Smooth muscle cell (in vitro differentiated cells): ENCODE measurements around the gene PLD3. TPM values are rescaled to one million over a fixed set of nuclear protein-coding genes. Genes with fewer than 3 reads are reported as not detected.

ENCODE experiments used
- DNase-seq: peaks from one replicate; lab custom pipeline; 2025; ENCODE audit not compliant: unreplicated experiment; lab: John Stamatoyannopoulos, UW
- H2AFZ ChIP-seq: fragments of 200-600 bp; sonication (generic); 2 replicates; pipeline ENCODE4 v1.6.0; 2016; ENCODE audit warnings: antibody characterized with exemption, low read depth, mild to moderate bottlenecking
- H3F3A ChIP-seq: fragments of 200-600 bp; sonication (generic); 2 replicates; pipeline ENCODE4 v1.6.0; 2017; ENCODE audit warnings: antibody characterized with exemption, low read depth
- H3K27ac ChIP-seq: fragments of 200-600 bp; sonication (generic); 2 replicates; pipeline ENCODE4 v1.5.1; 2016; ENCODE audit warnings: low read depth, mild to moderate bottlenecking
- H3K27me3 ChIP-seq: fragments of 200-600 bp; sonication (generic); 2 replicates; pipeline ENCODE4 v1.6.1; 2016; ENCODE audit warnings: low read depth, mild to moderate bottlenecking
- H3K36me3 ChIP-seq: fragments of 200-600 bp; sonication (generic); 2 replicates; pipeline ENCODE4 v1.5.1; 2016; ENCODE audit warnings: low read depth
- H3K4me1 ChIP-seq: fragments of 200-600 bp; sonication (generic); 2 replicates; pipeline ENCODE4 v1.5.1; 2016; ENCODE audit warnings: low read depth
- H3K4me2 ChIP-seq: fragments of 200-600 bp; sonication (generic); 2 replicates; pipeline ENCODE4 v1.6.0; 2016; ENCODE audit warnings: mild to moderate bottlenecking
- H3K4me3 ChIP-seq: fragments of 200-600 bp; sonication (generic); 2 replicates; pipeline ENCODE4 v1.5.1; 2016; ENCODE audit warnings: mild to moderate bottlenecking
- H3K79me2 ChIP-seq: fragments of 200-600 bp; sonication (generic); 2 replicates; pipeline ENCODE4 v1.6.0; 2016; ENCODE audit warnings: low read depth, mild to moderate bottlenecking
- H3K9ac ChIP-seq: fragments of 200-600 bp; sonication (generic); 2 replicates; pipeline ENCODE4 v1.6.0; 2016; ENCODE audit warnings: low read depth
- H3K9me3 ChIP-seq: fragments of 200-600 bp; sonication (generic); replicated peaks from 2 replicates; pipeline ENCODE4 v1.5.1; 2016; ENCODE audit warnings: low read depth
- H4K20me1 ChIP-seq: fragments of 200-600 bp; sonication (generic); 2 replicates; pipeline ENCODE4 v1.6.0; 2016; ENCODE audit warnings: low read depth
- CTCF ChIP-seq: fragments of 200-600 bp; sonication (generic); IDR thresholded peaks from 2 replicates; pipeline ENCODE4 v1.5.1; 2017; ENCODE audit warnings: borderline replicate concordance, mild to moderate bottlenecking, antibody characterized with exemption; ENCODE audit not compliant: insufficient read depth, poor library complexity, severe bottlenecking
- WGBS: methylation state at CpG from one replicate; pipeline ENCODE4 v1.1.7; 2016; ENCODE audit warnings: low lambda C conversion rate; 5-methylcytosine and 5-hydroxymethylcytosine counted together
- polyA plus RNA-seq: library from polyadenylated mRNA; unstranded; fragments of >200 nt; fragmentation: Nextera tagmentation; extraction: Ambion mirVana; gene quantifications from 2 replicates; pipeline ENCODE4 v1.2.1, GENCODE V29; 2016
- total RNA-seq: library from RNA; depleted of rRNA; stranded (reverse); fragments of >200 nt; gene quantifications from 2 replicates; pipeline ENCODE4 v1.2.3, GENCODE V29; 2014

PLD3 gene
- total and polyA plus RNA-seq, 2 experiments from 2014 or later, result 716 to 1,023 TPM

DNA sequence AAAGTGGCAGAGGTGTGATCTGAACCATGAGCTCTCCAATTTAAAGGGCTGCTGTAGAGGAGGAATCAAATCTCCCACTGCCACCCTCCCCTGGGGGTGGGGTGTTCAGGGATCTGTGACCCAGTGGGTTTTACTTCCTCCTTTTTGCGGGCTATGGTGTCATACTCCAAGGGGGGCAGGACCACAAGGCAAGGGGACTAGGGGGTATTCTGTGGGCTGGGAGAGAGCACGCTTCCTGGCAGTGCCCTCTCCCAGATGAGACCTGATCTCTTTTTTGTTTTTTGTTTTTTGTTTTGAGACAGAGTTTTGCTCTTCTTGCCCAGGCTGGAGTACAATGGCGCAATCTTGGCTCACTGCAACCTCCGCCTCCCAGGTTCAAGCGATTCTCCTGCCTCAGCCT is 10.3 kb downstream of the PLD3 start:
- H4K20me1 ChIP-seq, result peaks cover 31% of the 10 kb centered on the region
- H3K27ac ChIP-seq, result no peak overlapping the region
- H3K9me3 ChIP-seq, result no peaks in the 10 kb centered on the region
- no peaks in the 10 kb centered on the region for H3K27me3 ChIP-seq
- WGBS, result 100% methylated on average over 5 of the region's 5 CpGs
- DNase-seq, result no peak
- no peak overlapping the region for H3K9ac ChIP-seq
- TF ChIP-seq CTCF, result no peak
- no peaks in the 10 kb centered on the region for H3K4me1 ChIP-seq
- H2AFZ ChIP-seq, result no peak overlapping the region
- H3F3A ChIP-seq, result no peaks in the 10 kb centered on the region
- H3K36me3 ChIP-seq, result no peaks in the 10 kb centered on the region
- H3K4me2 ChIP-seq, result no peak overlapping the region
- peaks cover 12% of the 10 kb centered on the region for H3K79me2 ChIP-seq
- H3K4me3 ChIP-seq, result no peak overlapping the region

- peaks cover 9% of the 10 kb centered on the region for H3K79me2 ChIP-seq
- no peak for DNase-seq
- no peaks in the 10 kb centered on the region for H3K4me1 ChIP-seq
- H3K4me3 ChIP-seq, result no peak overlapping the region
- no peaks in the 10 kb centered on the region for H3K9me3 ChIP-seq
- H2AFZ ChIP-seq, result no peak overlapping the region
- H3K36me3 ChIP-seq, result no peaks in the 10 kb centered on the region
- no peak overlapping the region for H3K4me2 ChIP-seq
- H3K27ac ChIP-seq, result no peak overlapping the region
- H3K27me3 ChIP-seq, result no peaks in the 10 kb centered on the region
- H4K20me1 ChIP-seq, result peaks cover 31% of the 10 kb centered on the region
- no peak overlapping the region for H3K9ac ChIP-seq
- 89% methylated on average over 13 of the region's 13 CpGs for WGBS
- no peaks in the 10 kb centered on the region for H3F3A ChIP-seq
- TF ChIP-seq CTCF, result no peak
Observed at GRCh38 chr19:40360020-40360707, 11.7 kb downstream of the PLD3 start.

DNA sequence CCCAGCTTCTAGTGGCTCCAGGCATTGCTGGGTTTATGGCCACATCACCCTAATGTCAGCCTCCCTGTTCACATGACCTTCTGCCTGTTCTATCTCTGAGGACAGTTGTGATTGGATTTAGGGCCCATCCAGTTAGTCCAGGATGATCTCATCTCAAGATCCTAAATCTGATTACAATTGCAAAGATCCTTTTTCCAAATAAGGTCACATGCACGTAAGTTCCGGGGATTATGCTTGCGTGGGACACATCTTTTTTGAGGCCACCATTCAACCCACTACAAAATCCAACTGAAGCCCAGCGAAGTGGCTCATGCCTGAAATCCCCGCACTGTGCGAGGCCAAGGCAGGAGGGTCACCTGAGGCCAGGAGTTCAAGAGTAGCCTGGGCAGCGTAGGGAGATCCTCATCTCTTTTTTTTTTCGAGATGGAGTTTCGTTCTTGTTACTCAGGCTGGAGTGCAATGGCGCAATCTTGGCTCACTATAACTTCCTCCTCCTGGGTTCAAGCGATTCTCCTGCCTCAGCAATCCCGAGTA is 12.3 kb downstream of the PLD3 start:
- Histone ChIP-seq H3K4me2 (no peak overlapping the region), H3F3A (no peaks in the 10 kb centered on the region), H3K4me1 (no peaks in the 10 kb centered on the region), H3K4me3 (no peak overlapping the region), H4K20me1 (peaks cover 29% of the 10 kb centered on the region), H3K9ac (no peak overlapping the region), H3K27me3 (no peaks in the 10 kb centered on the region), H3K79me2 (peaks cover 4% of the 10 kb centered on the region), H3K27ac (no peak overlapping the region), H3K9me3 (no peaks in the 10 kb centered on the region), H2AFZ (no peak overlapping the region), H3K36me3 (no peaks in the 10 kb centered on the region)
- 92% methylated on average over 12 of the region's 12 CpGs for WGBS
- TF ChIP-seq CTCF, result no peak
- DNase-seq, result no peak

- Histone ChIP-seq H3K4me3 (no peak overlapping the region), H3K4me2 (no peak overlapping the region), H3K27me3 (no peaks in the 10 kb centered on the region), H3K36me3 (no peaks in the 10 kb centered on the region), H2AFZ (no peak overlapping the region), H4K20me1 (peaks cover 22% of the 10 kb centered on the region), H3K9ac (no peak overlapping the region), H3K27ac (no peak overlapping the region), H3K79me2 (no peaks in the 10 kb centered on the region), H3K4me1 (peaks cover 13% of the 10 kb centered on the region), H3K9me3 (no peaks in the 10 kb centered on the region), H3F3A (no peaks in the 10 kb centered on the region)
- TF ChIP-seq CTCF, result no peak
- WGBS, result 94% methylated on average over 3 of the region's 3 CpGs
- DNase-seq, result no peak
Observed at GRCh38 chr19:40362160-40362559, 13.7 kb downstream of the PLD3 start.
